CD4-positive, alpha-beta T cell treated with Interleukin-10 for 1 hour (primary cell): Measurements from ENCODE around the gene CAV3.

ENCODE experiments used
- DNase-seq: peaks from one replicate; pipeline ENCODE4 v3.0.0-alpha.2; 2020

Gene CAV3

GRCh38 chr3:8762607-8763377, 29.2 kb downstream of the CAV3 start:
- DNase-seq: no peak

- DNase-seq: no peak
Measured at GRCh38 chr3:8764528-8764927, 30.9 kb downstream of the CAV3 start.

GRCh38 chr3:8765528-8765927, 31.9 kb downstream of the CAV3 start:
- no peak for DNase-seq

- DNase-seq: no peak
Measured at GRCh38 chr3:8766148-8766547, 32.5 kb downstream of the CAV3 start.

GRCh38 chr3:8767256-8767666, 33.7 kb downstream of the CAV3 start:
- DNase-seq: no peak

GRCh38 chr3:8767667-8768363, 34.2 kb downstream of the CAV3 start:
- DNase-seq: no peak

- no peak for DNase-seq
Measured at GRCh38 chr3:8768364-8769087, 34.9 kb downstream of the CAV3 start.

GRCh38 chr3:8769088-8769822, 35.7 kb downstream of the CAV3 start, which contains the start of gene OXTR:
OXTR (minus strand) TSS chr3:8769613; CDS start chr3:8768187, 1,426 bp downstream.
- peak; percentile 37 for DNase-seq

GRCh38 chr3:8773941-8774542, 40.4 kb downstream of the CAV3 start:
- DNase-seq: no peak

GRCh38 chr3:8775181-8775580, 41.6 kb downstream of the CAV3 start:
- no peak for DNase-seq

- DNase-seq: no peak
Measured at GRCh38 chr3:8775602-8776001, 42.0 kb downstream of the CAV3 start.

GRCh38 chr3:8776406-8776805, 42.8 kb downstream of the CAV3 start:
- no peak for DNase-seq

- DNase-seq: no peak
Measured at GRCh38 chr3:8777201-8777977, 43.8 kb downstream of the CAV3 start.

- no peak for DNase-seq
Measured at GRCh38 chr3:8777978-8778267, 44.3 kb downstream of the CAV3 start.

- DNase-seq: no peak
Measured at GRCh38 chr3:8778475-8778874, 44.9 kb downstream of the CAV3 start.

GRCh38 chr3:8780279-8780678, 46.7 kb downstream of the CAV3 start:
- DNase-seq: no peak

GRCh38 chr3:8784676-8785435, 51.3 kb downstream of the CAV3 start:
- no peak for DNase-seq

- DNase-seq: no peak
Measured at GRCh38 chr3:8790529-8790928, 56.9 kb downstream of the CAV3 start.

GRCh38 chr3:8793242-8793641, 59.6 kb downstream of the CAV3 start:
- no peak for DNase-seq

- no peak for DNase-seq
Measured at GRCh38 chr3:8794247-8794646, 60.6 kb downstream of the CAV3 start.
